Kidney epithelial cell (primary cell): ENCODE measurements around the gene CTRB1. TPM values are rescaled to one million over a fixed set of nuclear protein-coding genes. Genes with fewer than 3 reads are reported as not detected.
"Not testable (repeated sequence)": the region's sequence is repeated elsewhere in the genome, so short reads cannot be mapped to it uniquely, and the experiment has no call there.

Experiments
- DNase-seq: peaks from one replicate; pipeline ENCODE4 v3.0.0-alpha.2; 2010; ENCODE audit warnings: low read depth
- H3K27me3 ChIP-seq: 2 replicates; pipeline ENCODE4 v1.6.0; 2011; ENCODE audit warnings: low read length; ENCODE audit not compliant: control insufficient read depth, insufficient read depth
- H3K36me3 ChIP-seq: 2 replicates; pipeline ENCODE4 v1.5.1; 2011; ENCODE audit warnings: low read length; ENCODE audit not compliant: control insufficient read depth, insufficient read depth
- H3K4me3 ChIP-seq: 2 replicates; pipeline ENCODE4 v1.5.1; 2011; ENCODE audit warnings: low read depth, mild to moderate bottlenecking, control low read depth, low read length
- CTCF ChIP-seq: IDR thresholded peaks from 2 replicates; pipeline ENCODE4 v1.5.1; 2011; ENCODE audit warnings: mild to moderate bottlenecking, moderate library complexity, low read length, control low read depth, inconsistent platforms; ENCODE audit not compliant: insufficient read depth, poor library complexity, severe bottlenecking
- total RNA-seq: library from RNA; depleted of rRNA; stranded (reverse); fragments of >200 nt; gene quantifications from 2 replicates; pipeline ENCODE4 v1.2.3, GENCODE V29; 2015

Gene CTRB1
- total RNA-seq, 1 donor from 2014 or later: not detected

DNA sequence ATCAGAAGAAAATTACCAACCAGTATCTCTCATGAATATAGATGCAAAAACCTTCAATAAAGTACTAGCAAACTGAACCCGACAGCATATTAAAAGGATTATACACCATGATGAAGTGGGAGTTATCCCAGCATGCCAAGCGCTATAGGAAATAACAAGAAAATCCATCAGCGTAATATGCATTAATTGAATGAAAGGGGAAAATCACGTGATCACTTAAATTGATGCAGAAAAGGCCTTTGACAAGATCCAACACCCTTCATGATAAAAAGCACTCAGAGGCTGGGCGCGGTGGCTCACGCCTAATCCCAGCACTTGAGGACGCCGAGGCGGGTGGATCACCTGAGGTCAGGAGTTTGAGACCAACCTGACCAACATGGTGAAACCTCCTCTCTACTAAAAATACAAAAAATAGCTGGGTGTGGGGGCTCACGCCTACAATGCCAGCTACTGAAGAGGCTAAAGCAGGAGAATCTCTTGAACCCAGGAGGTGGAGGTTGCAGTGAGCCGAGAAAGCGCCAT, 16.7 kb upstream of the CTRB1 start:
- H3K27me3 ChIP-seq: peaks cover 7% of the 10 kb centered on the region
- no peak overlapping the region for H3K4me3 ChIP-seq
- DNase-seq: no peak
- no peak for TF ChIP-seq CTCF
- H3K36me3 ChIP-seq: no peaks in the 10 kb centered on the region

- H3K36me3 ChIP-seq: no peaks in the 10 kb centered on the region
- no peak overlapping the region for H3K4me3 ChIP-seq
- no peak for DNase-seq
- no peak for TF ChIP-seq CTCF
- peaks cover under 1% of the 10 kb centered on the region for H3K27me3 ChIP-seq
Measured at GRCh38 chr16:75203096-75203495, 15.7 kb upstream of the CTRB1 start.

GRCh38 chr16:75203667-75204409, 14.9 kb upstream of the CTRB1 start:
- no peaks in the 10 kb centered on the region for H3K27me3 ChIP-seq
- DNase-seq: no peak
- H3K36me3 ChIP-seq: no peaks in the 10 kb centered on the region
- no peak overlapping the region for H3K4me3 ChIP-seq
- TF ChIP-seq CTCF: no peak

DNA sequence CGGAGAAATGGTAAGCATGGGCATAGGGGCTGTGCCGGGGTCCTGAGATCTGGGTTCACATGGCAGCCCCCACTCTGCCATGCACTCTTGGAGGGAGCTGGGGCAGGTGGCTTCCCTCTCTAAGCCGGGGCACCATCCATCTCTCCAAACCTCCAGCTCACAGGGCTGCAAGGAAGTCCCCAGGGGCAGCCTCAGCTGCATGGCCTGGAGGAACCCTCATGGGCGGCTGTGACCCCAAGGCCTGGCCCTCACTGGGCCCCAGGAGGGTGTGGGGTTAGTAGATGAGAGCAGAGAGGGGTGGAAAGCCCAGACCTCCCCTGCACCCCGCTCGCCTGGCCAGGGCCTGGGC, 14.4 kb upstream of the CTRB1 start:
- Histone ChIP-seq H3K27me3 (no peaks in the 10 kb centered on the region), H3K36me3 (no peaks in the 10 kb centered on the region), H3K4me3 (no peak overlapping the region)
- no peak for DNase-seq
- no peak for TF ChIP-seq CTCF

GRCh38 chr16:75204905-75205304, 13.9 kb upstream of the CTRB1 start:
- not testable (repeated sequence) for H3K27me3 ChIP-seq, H3K36me3 ChIP-seq, H3K4me3 ChIP-seq, DNase-seq

- DNase-seq, H3K27me3 ChIP-seq, H3K36me3 ChIP-seq, H3K4me3 ChIP-seq: not testable (repeated sequence)
Measured at GRCh38 chr16:75205438-75205837, 13.3 kb upstream of the CTRB1 start.

- H3K27me3 ChIP-seq, DNase-seq, H3K4me3 ChIP-seq, H3K36me3 ChIP-seq: not testable (repeated sequence)
Measured at GRCh38 chr16:75205961-75206748, 12.6 kb upstream of the CTRB1 start.
